GM12872 (cell line): ENCODE data around the gene ANKRD9.
A peak's percentile ranks its signal among the peaks of the same experiment; 100 is the strongest.

Experiments
- CTCF ChIP-seq: IDR thresholded peaks from 3 replicates; pipeline ENCODE4 v1.5.1; 2011; ENCODE audit warnings: low read depth, mild to moderate bottlenecking, low read length, moderate library complexity; ENCODE audit not compliant: insufficient read depth

The ANKRD9 gene

DNA sequence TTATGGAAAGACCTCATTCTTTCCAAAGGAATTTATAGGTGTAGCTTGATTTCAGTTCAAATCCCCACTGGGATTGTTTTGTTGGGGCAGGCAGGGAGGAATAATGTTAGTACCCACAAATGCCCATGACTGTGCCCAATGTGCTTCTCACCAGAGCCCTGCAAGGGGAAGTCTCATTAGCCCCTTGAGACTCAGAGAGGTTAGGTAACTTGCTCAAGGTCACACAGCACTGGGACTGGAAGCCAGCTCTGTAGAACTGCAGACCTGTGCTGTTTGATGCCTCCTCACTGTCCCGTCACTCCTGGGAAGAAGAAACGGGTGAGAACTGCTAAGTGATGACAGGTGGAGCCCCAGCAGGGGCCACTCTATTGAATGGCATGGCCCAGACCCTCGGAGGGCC is 8.9 kb downstream of the ANKRD9 start:
- TF ChIP-seq CTCF = no peak

DNA sequence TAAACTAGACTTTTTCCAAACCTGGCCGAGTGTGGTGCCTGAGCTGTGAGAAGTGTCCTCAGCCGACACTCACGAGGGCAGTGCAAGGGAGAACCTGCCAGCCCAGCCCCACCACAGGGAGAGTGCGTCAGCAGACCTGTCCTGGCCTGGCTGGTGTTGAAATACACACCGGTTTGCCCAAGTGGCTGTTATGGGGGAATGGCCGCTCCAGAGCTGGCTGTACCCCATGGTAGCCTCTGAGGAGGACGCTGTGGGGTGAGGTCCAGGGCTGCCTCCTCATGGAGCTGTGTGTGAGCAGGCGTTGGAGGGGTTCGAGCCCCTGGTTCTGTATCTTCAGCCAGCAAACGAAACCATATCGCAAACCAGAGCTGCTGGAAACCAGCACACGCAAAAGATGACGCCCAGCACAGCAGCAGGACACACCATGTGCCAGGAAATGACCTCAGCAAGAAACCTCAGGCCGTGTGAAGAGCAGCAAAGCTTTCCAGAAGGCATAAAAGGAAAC is 9.4 kb downstream of the ANKRD9 start:
- TF ChIP-seq CTCF = no peak

DNA sequence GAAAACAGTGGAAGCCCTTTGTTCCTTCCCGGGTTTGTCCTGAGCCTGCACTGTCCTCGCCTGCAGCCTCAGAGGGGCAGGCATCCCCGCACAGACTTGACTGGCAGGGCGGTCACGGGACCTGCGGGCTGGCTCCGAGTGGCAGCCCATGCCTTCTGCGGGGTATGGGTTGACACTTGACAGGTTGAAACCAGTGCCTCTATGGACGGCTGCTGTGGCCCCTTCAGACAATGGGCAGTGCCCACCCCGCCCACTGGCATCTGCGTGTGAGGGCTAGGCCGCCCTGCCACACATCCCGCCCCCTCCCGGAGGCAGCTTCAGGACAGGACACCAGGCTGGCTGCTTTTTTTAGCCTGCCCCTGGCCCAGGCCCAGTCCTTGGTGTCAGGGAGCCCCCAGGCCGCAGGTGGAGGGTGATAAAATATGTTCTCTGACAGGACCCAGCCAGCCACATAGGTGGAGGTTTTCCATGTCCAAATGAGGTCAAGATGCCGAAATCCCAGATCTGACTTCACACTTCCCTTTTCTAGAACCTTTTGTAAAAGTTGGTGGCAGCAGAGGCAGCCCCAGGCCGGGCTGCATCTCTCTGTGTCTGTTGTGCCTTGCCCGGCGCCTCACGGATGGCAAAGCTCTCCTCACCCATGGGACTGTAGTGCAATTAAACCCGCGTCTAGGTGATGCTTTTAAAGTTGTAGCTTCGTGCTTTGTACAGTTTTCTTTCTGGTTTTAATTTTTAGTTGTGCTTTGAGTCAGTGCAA is 10.0 kb downstream of the ANKRD9 start:
- no peak for TF ChIP-seq CTCF

GRCh38 chr14:102498678-102499265 is 10.8 kb downstream of the ANKRD9 start:
- no peak for TF ChIP-seq CTCF

GRCh38 chr14:102497998-102498677 is 11.4 kb downstream of the ANKRD9 start:
- 0 out of 3 replicates have a peak, but pooled peaks have one; percentile 17 for TF ChIP-seq CTCF

DNA sequence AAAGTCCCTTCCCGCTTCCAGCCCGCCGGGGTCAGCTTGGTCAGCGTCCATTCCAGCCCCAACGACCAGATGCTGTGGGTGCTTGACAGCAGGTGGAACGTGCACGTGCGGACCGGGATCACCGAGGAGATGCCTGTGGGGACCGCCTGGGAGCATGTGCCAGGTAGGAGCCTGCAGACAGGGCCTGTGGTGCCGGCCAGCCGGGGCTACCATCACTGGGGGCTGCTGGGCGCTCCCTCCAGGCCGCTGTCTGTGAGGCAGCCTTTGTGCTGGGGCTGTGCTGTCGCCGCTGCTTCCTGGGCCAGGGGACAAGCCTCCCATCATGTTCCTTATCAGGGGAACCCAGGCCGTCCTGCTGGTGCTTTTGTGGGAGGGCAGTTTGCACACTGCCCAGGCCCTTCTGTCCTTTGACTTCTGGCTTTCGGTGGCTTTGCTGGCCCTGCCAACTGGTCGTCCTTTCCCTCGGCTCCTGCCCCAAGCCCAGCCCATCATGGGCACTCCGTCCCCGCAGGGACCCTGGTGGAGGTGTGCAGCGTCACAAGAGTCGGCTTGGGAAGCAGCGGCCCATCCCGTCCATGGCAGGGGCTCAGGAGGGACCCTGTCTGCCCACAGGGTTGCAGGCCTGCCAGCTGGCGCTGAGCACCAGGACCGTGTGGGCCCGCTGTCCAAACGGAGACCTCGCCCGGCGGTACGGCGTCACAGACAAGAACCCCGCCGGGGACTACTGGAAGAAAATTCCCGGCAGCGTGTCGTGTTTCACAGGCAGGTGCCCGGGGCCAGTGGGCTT is 12.4 kb downstream of the ANKRD9 start:
- no peak for TF ChIP-seq CTCF

GRCh38 chr14:102496331-102496691 is 13.3 kb downstream of the ANKRD9 start:
- TF ChIP-seq CTCF = no peak
